ENCODE data around the gene TBC1D7.

GRCh38 chr6:13351271-13351670 lies 22.9 kb upstream of the TBC1D7 start:
- TF ChIP-seq CTCF (IDR thresholded peaks at IDR 0.05; ENCODE audit: insufficient read depth, low read length, poor library complexity, severe bottlenecking) = no peak
- no peak for TF ChIP-seq EZH2phosphoT487 (conservative IDR thresholded peaks at IDR 0.05; ENCODE audit: low read length)

All from SU-DHL-6 (cell line).